GM18951 (cell line): ENCODE results near the gene DRAXIN.

ENCODE experiments used
- POLR2A ChIP-seq: IDR thresholded peaks from 4 replicates; pipeline ENCODE4 v1.6.1; 2011; ENCODE audit warnings: mild to moderate bottlenecking; ENCODE audit not compliant: insufficient read length, insufficient read depth; ENCODE audit errors: extremely low read depth
- in situ Hi-C: fragments of 300-500 bp; cut with MboI; formaldehyde crosslinking; loops from one replicate; pipeline ENCODE4 v1.12.0; 2022; ENCODE audit warnings: low sequenced_read_pairs, mixed read lengths, inconsistent platforms; ENCODE audit not compliant: unreplicated experiment

Gene DRAXIN

GRCh38 chr1:11684070-11684469, 7.4 kb upstream of the DRAXIN start:
- no peak for TF ChIP-seq POLR2A
- in situ Hi-C loops: no loop called here

GRCh38 chr1:11685210-11685752, 6.2 kb upstream of the DRAXIN start:
- in situ Hi-C loops: no loop called here
- no peak for TF ChIP-seq POLR2A

- in situ Hi-C loops: no loop called here
- TF ChIP-seq POLR2A: no peak
Measured at GRCh38 chr1:11688506-11688905, 3.0 kb upstream of the DRAXIN start.

- no peak for TF ChIP-seq POLR2A
- in situ Hi-C loops: no loop called here
Measured at GRCh38 chr1:11690397-11691301, 861 bp upstream of the DRAXIN start.

GRCh38 chr1:11691928-11692711, 610 bp downstream of the DRAXIN start:
- TF ChIP-seq POLR2A: no peak
- in situ Hi-C loops: no loop called here

GRCh38 chr1:11693024-11693590, 1.6 kb downstream of the DRAXIN start:
- TF ChIP-seq POLR2A: no peak
- in situ Hi-C loops: no loop called here

GRCh38 chr1:11693917-11694316, 2.4 kb downstream of the DRAXIN start:
- in situ Hi-C loops: no loop called here
- TF ChIP-seq POLR2A: no peak

- TF ChIP-seq POLR2A: no peak
- in situ Hi-C loops: no loop called here
Measured at GRCh38 chr1:11695861-11696260, 4.4 kb downstream of the DRAXIN start.

- TF ChIP-seq POLR2A: no peak
- in situ Hi-C loops: no loop called here
Measured at GRCh38 chr1:11697188-11697892, 5.8 kb downstream of the DRAXIN start.

- in situ Hi-C loops: no loop called here
- no peak for TF ChIP-seq POLR2A
Measured at GRCh38 chr1:11697893-11698210, 6.3 kb downstream of the DRAXIN start.

- no peak for TF ChIP-seq POLR2A
Measured at GRCh38 chr1:11700601-11701467, 9.3 kb downstream of the DRAXIN start.

GRCh38 chr1:11701551-11701961, 10.0 kb downstream of the DRAXIN start:
- no peak for TF ChIP-seq POLR2A
- in situ Hi-C loops: no loop called here

More at GRCh38 chr1:11700601-11701467, 9.3 kb downstream of the DRAXIN start:
- in situ Hi-C loops: no loop called here
